Measurements from ENCODE around the gene KDM2A. TPM values are rescaled to one million over a fixed set of nuclear protein-coding genes. Genes with fewer than 3 reads are reported as not detected.

The KDM2A gene
- total and polyA plus RNA-seq, 2 of the 13 experiments (the other 11 are each of a cell fraction or from before 2014, with no cell fraction given): 31.3 to 31.4 TPM

GRCh38 chr11:67227726-67228125, 108.7 kb downstream of the KDM2A start:
- H3K9me3 ChIP-seq (ENCODE audit: low read length): no peaks in the 10 kb centered on the region
- no peak for DNase-seq (ENCODE audit: low spot score)
- no peaks in the 10 kb centered on the region for H4K20me1 ChIP-seq (ENCODE audit: insufficient read depth, low read length)
- peaks cover 16 to 49% of the 10 kb centered on the region in 2 experiments for H3K36me3 ChIP-seq (replicated peaks in 1 of 2; ENCODE audit: control insufficient read depth in 1 of 2, insufficient read depth in 2 of 2, low read length in 2 of 2)
- no peak overlapping the region for H3K4me3 ChIP-seq (replicated peaks in 1 of 3; ENCODE audit: insufficient read depth in 1 of 3, low read depth in 2 of 3, low read length in 3 of 3)
- H3K9ac ChIP-seq (ENCODE audit: insufficient read depth, low read depth, low read length): no peak overlapping the region
- no peaks in the 10 kb centered on the region for H3K4me1 ChIP-seq (ENCODE audit: insufficient read depth, low read length)
- intact Hi-C loops (cut with micrococcal nuclease; ENCODE audit: unreplicated experiment) (no loop called here), in situ Hi-C loops (cut with HindIII; ENCODE audit: extremely low pct_ligation_motif_present, low pct_unique_long_range_greater_than_20kb) (no loop called here)
- BruUV-seq (replicated peaks): no TSS peak
- no peak overlapping the region for H2AFZ ChIP-seq (ENCODE audit: low read length)
- H3K79me2 ChIP-seq (ENCODE audit: insufficient read depth, low read length): no peaks in the 10 kb centered on the region
- 88% methylated on average over 8 of the region's 8 CpGs for WGBS (ENCODE audit: low lambda C conversion rate)
- H3K27me3 ChIP-seq (ENCODE audit: control insufficient read depth in 1 of 2, insufficient read depth in 2 of 2, low read length in 2 of 2): no peaks in the 10 kb centered on the region
- no peak overlapping the region for H3K4me2 ChIP-seq (ENCODE audit: low read depth, low read length)
- ChIA-PET POLR2A (interaction anchor here (1.1 kb wide), 1 partner anchor 12 kb away, joined by 3 read pairs; no protein-coding TSS in a partner anchor), CTCF (ENCODE audit: low intra/inter-chr PET ratio, low total read pairs) (no interaction called here)
- H3K27ac ChIP-seq (ENCODE audit: extremely low read length, insufficient read depth, low read length): no peak overlapping the region
- ATAC-seq: no peak
- no peak for FAIRE-seq
- TF ChIP-seq KLF6 (CRISPR knock-in tag; IDR thresholded peaks at IDR 0.05) (no peak), ARNTL (CRISPR knock-in tag; IDR thresholded peaks at IDR 0.05) (no peak), POGZ (CRISPR knock-in tag; IDR thresholded peaks at IDR 0.05) (no peak), ZNF878 (CRISPR knock-in tag; IDR thresholded peaks at IDR 0.05) (no peak), ZNF441 (CRISPR knock-in tag; IDR thresholded peaks at IDR 0.05; ENCODE audit: borderline replicate concordance) (no peak), U2AF1 (optimal IDR thresholded peaks at IDR 0.05; ENCODE audit: low read depth, low read length) (no peak), ZBTB39 (CRISPR knock-in tag; IDR thresholded peaks at IDR 0.05) (no peak), ZBTB10 (CRISPR knock-in tag; IDR thresholded peaks at IDR 0.05; ENCODE audit: borderline replicate concordance) (no peak), RERE (CRISPR knock-in tag; IDR thresholded peaks at IDR 0.05; ENCODE audit: low read depth) (no peak), JUNB (CRISPR knock-in tag; IDR thresholded peaks at IDR 0.05; ENCODE audit: borderline replicate concordance) (no peak), RAD51 (IDR thresholded peaks at IDR 0.05; ENCODE audit: borderline replicate concordance) (no peak), NCOR1 (IDR thresholded peaks at IDR 0.05; ENCODE audit: borderline replicate concordance, low read length) (no peak), ARNT2 (CRISPR knock-in tag; IDR thresholded peaks at IDR 0.05; ENCODE audit: low read depth) (no peak), ZNF713 (CRISPR knock-in tag; IDR thresholded peaks at IDR 0.05) (no peak), SMC3 (IDR thresholded peaks at IDR 0.05; ENCODE audit: low read length) (no peak)
